PC-9 (cell line): ENCODE results near the gene TROAP. TPM values are rescaled to one million over a fixed set of nuclear protein-coding genes. Genes with fewer than 3 reads are reported as not detected.

Experiments used
- BruUV-seq: library from RNA; stranded (reverse); fragments of 400-500 nt; replicated peaks from 2 replicates; lab custom pipeline; 2021; lab: Mats Ljungman, UMichigan
- CTCF ChIA-PET: fragments of 300-600 bp; sonication (Branson Sonifier 250); formaldehyde crosslinking; loops from one replicate; lab custom pipeline; 2022; ENCODE audit warnings: antibody characterized with exemption; lab: Charles Lee
- POLR2A ChIA-PET: fragments of 300-600 bp; sonication (Branson Sonifier 250); formaldehyde crosslinking; loops from one replicate; lab custom pipeline; 2022; ENCODE audit warnings: antibody characterized with exemption; ENCODE audit not compliant: unreplicated experiment; lab: Charles Lee
- DNase-seq, 2 experiments: peaks; one replicate each; pipeline versions ENCODE4 v3.0.0 to v3.0.0-alpha.2; 2015 to 2022; ENCODE audit warnings: mixed read lengths in 1 of 2
- H2AFZ ChIP-seq: fragments of 200-600 bp; sonication (generic); 2 replicates; pipeline ENCODE4 v1.8.1; 2017; ENCODE audit warnings: antibody characterized with exemption
- H3F3A ChIP-seq: fragments of 200-600 bp; sonication (generic); 2 replicates; pipeline ENCODE4 v1.8.1; 2017; ENCODE audit warnings: antibody characterized with exemption, mild to moderate bottlenecking, low read depth; ENCODE audit not compliant: insufficient read depth
- H3K27ac ChIP-seq: fragments of 200-600 bp; sonication (generic); 2 replicates; pipeline ENCODE4 v1.6.1; 2016; ENCODE audit warnings: mixed run types
- H3K27me3 ChIP-seq: fragments of 200-600 bp; sonication (generic); 2 replicates; pipeline ENCODE4 v1.6.1; 2016; ENCODE audit warnings: low read depth, mixed run types; ENCODE audit not compliant: insufficient read depth
- H3K36me3 ChIP-seq: fragments of 200-600 bp; sonication (generic); 2 replicates; pipeline ENCODE4 v1.6.1; 2016; ENCODE audit warnings: low read depth, mixed run types
- H3K4me1 ChIP-seq: fragments of 200-600 bp; sonication (generic); replicated peaks from 2 replicates; pipeline ENCODE4 v1.6.1; 2016; ENCODE audit warnings: mixed run types; ENCODE audit not compliant: insufficient read depth
- H3K4me2 ChIP-seq: fragments of 200-600 bp; sonication (generic); 2 replicates; pipeline ENCODE4 v1.6.1; 2017; ENCODE audit warnings: mixed run types
- H3K4me3 ChIP-seq: fragments of 200-600 bp; sonication (generic); 2 replicates; pipeline ENCODE4 v1.6.1; 2016; ENCODE audit warnings: mixed run types
- H3K79me2 ChIP-seq: fragments of 200-600 bp; sonication (generic); 2 replicates; pipeline ENCODE4 v1.6.1; 2017; ENCODE audit warnings: low read depth, mixed run types
- H3K9me2 ChIP-seq: fragments of 200-600 bp; sonication (generic); 2 replicates; pipeline ENCODE4 v1.8.1; 2017; ENCODE audit warnings: mild to moderate bottlenecking; ENCODE audit not compliant: insufficient read depth
- H3K9me3 ChIP-seq: fragments of 200-600 bp; sonication (generic); 2 replicates; pipeline ENCODE4 v1.8.1; 2016; ENCODE audit warnings: low read depth; ENCODE audit not compliant: insufficient read depth
- H4K20me1 ChIP-seq: fragments of 200-600 bp; sonication (generic); 2 replicates; pipeline ENCODE4 v1.8.1; 2017; ENCODE audit not compliant: insufficient read depth
- CTCF ChIP-seq: fragments of 200-600 bp; sonication (generic); conservative IDR thresholded peaks from 2 replicates; pipeline ENCODE4 v1.6.1; 2017; ENCODE audit warnings: mixed run types, antibody characterized with exemption, mild to moderate bottlenecking, moderate library complexity
- EZH2 ChIP-seq: fragments of 200-600 bp; sonication (generic); IDR thresholded peaks from 2 replicates; pipeline ENCODE4 v1.8.0; 2017; ENCODE audit warnings: antibody characterized with exemption, low read depth
- intact Hi-C: fragments of 100-400 bp; cut with micrococcal nuclease; formaldehyde crosslinking; loops from one replicate; pipeline ENCODE4 v1.10.0; 2022; ENCODE audit not compliant: unreplicated experiment
- total RNA-seq: library from RNA; stranded (reverse); gene quantifications from 2 replicates; pipeline ENCODE4 v1.2.3, GENCODE V29; 2021

TROAP gene
- total RNA-seq, 1 experiment from 2014 or later, result 79.9 TPM

GRCh38 chr12:49344486-49345050 lies 21.5 kb downstream of the TROAP start:
- Histone ChIP-seq H3K79me2 (no peaks in the 10 kb centered on the region), H3K4me3 (peak overlapping the region; percentile 41; the same call in 1 of the 2 replicates), H3K9me2 (no peaks in the 10 kb centered on the region), H4K20me1 (no peaks in the 10 kb centered on the region), H3K9me3 (no peaks in the 10 kb centered on the region), H3K4me1 (peaks cover 28% of the 10 kb centered on the region), H3K4me2 (peak overlapping the region; percentile 90), H3K36me3 (no peaks in the 10 kb centered on the region), H2AFZ (no peak overlapping the region), H3F3A (peaks cover 12% of the 10 kb centered on the region; the same call in 1 of the 2 replicates), H3K27me3 (peaks cover 45% of the 10 kb centered on the region), H3K27ac (no peak overlapping the region)
- ChIA-PET CTCF (no interaction called here), POLR2A (no interaction called here)
- TF ChIP-seq EZH2 (no peak), CTCF (no peak)
- intact Hi-C loops, result loop anchor here (5.0 kb wide), 2 partner anchors 278 to 282 kb away; partner anchors contain the start of genes KMT2D and PRPF40B
- BruUV-seq, result no TSS peak
- no peak for DNase-seq

- Histone ChIP-seq H3K79me2 (no peaks in the 10 kb centered on the region), H3K4me2 (peak overlapping the region; percentile 90), H3F3A (peaks cover 9% of the 10 kb centered on the region; the same call in 1 of the 2 replicates), H3K4me3 (peak overlapping the region; percentile 41; the same call in 1 of the 2 replicates), H3K27me3 (peaks cover 45% of the 10 kb centered on the region), H4K20me1 (no peaks in the 10 kb centered on the region), H2AFZ (no peak overlapping the region), H3K9me3 (no peaks in the 10 kb centered on the region), H3K27ac (no peak overlapping the region), H3K9me2 (no peaks in the 10 kb centered on the region), H3K36me3 (no peaks in the 10 kb centered on the region), H3K4me1 (peaks cover 28% of the 10 kb centered on the region)
- ChIA-PET POLR2A (no interaction called here), CTCF (no interaction called here)
- TF ChIP-seq CTCF (no peak), EZH2 (peak; percentile 99)
- DNase-seq, result no peak
- BruUV-seq, result no TSS peak
- intact Hi-C loops, result loop anchor here (5.0 kb wide), 1 partner anchor 277 kb away; the partner anchor contains the start of gene PRPF40B
Observed at GRCh38 chr12:49345051-49345824, 22.2 kb downstream of the TROAP start.

GRCh38 chr12:49345825-49346658 lies 23.0 kb downstream of the TROAP start:
- no TSS peak for BruUV-seq
- peak overlapping the region; percentile 90 for H3K4me2 ChIP-seq
- H3K79me2 ChIP-seq, result no peaks in the 10 kb centered on the region
- H3F3A ChIP-seq, result peaks cover 4% of the 10 kb centered on the region; the same call in 1 of the 2 replicates
- no peaks in the 10 kb centered on the region for H3K9me2 ChIP-seq
- H2AFZ ChIP-seq, result peak overlapping the region; percentile 71
- intact Hi-C loops, result loop anchor here (2.0 to 5.0 kb wide), 2 partner anchors 57 to 276 kb away; partner anchors contain the start of gene PRPF40B
- peak overlapping the region; percentile 62 for H3K4me3 ChIP-seq
- no peaks in the 10 kb centered on the region for H3K36me3 ChIP-seq
- H3K4me1 ChIP-seq, result peaks cover 28% of the 10 kb centered on the region
- ChIA-PET CTCF (interaction anchor here (0.6 to 2.2 kb wide), 6 partner anchors 11 to 276 kb away, joined by 3 to 16 read pairs (median 6); partner anchors contain the start of gene TROAP), POLR2A (no interaction called here)
- TF ChIP-seq EZH2, result peak; percentile 99
- no peak for TF ChIP-seq CTCF
- no peaks in the 10 kb centered on the region for H4K20me1 ChIP-seq
- H3K9me3 ChIP-seq, result no peaks in the 10 kb centered on the region
- H3K27ac ChIP-seq, result no peak overlapping the region
- DNase-seq, result no peak
- peaks cover 45% of the 10 kb centered on the region for H3K27me3 ChIP-seq
